Type B pancreatic cell (in vitro differentiated cells): ENCODE results near the gene NET1. TPM values are rescaled to one million over a fixed set of nuclear protein-coding genes. Genes with fewer than 3 reads are reported as not detected.

Source experiments
- DNase-seq: peaks from one replicate; pipeline ENCODE4 v3.0.0; 2021; ENCODE audit warnings: mixed read lengths; ENCODE audit not compliant: unreplicated experiment; ENCODE audit errors: extremely low spot score
- H3K27ac Mint-ChIP-seq: 2 replicates; pipeline ENCODE4 v1.8.0; 2021; ENCODE audit warnings: mild to moderate bottlenecking, mixed read lengths
- H3K27me3 Mint-ChIP-seq: 2 replicates; pipeline ENCODE4 v1.8.0; 2021; ENCODE audit warnings: mixed read lengths
- H3K36me3 Mint-ChIP-seq: 2 replicates; pipeline ENCODE4 v1.8.0; 2021; ENCODE audit warnings: mixed read lengths
- H3K4me1 Mint-ChIP-seq: one replicate; pipeline ENCODE4 v1.8.0; 2021; ENCODE audit warnings: mixed read lengths; ENCODE audit not compliant: unreplicated experiment
- H3K4me3 Mint-ChIP-seq: 2 replicates; pipeline ENCODE4 v1.8.0; 2021; ENCODE audit warnings: mild to moderate bottlenecking, mixed read lengths
- H3K9me3 Mint-ChIP-seq: 2 replicates; pipeline ENCODE4 v1.8.0; 2021; ENCODE audit warnings: mixed read lengths
- CTCF ChIP-seq: fragments of 200-600 bp; sonication (generic); conservative IDR thresholded peaks from 2 replicates; pipeline ENCODE4 v1.5.0; 2021; ENCODE audit warnings: antibody characterized with exemption, mild to moderate bottlenecking
- total RNA-seq: library from RNA; stranded (reverse); gene quantifications from 2 replicates; pipeline ENCODE4 v1.2.1, GENCODE V29; 2021; ENCODE audit warnings: low replicate concordance

Gene NET1
- total RNA-seq, 1 donor from 2014 or later = 105 TPM

- peaks cover 4% of the 10 kb centered on the region for H3K9me3 Mint-ChIP-seq
- no peak for DNase-seq
- peaks cover 15% of the 10 kb centered on the region for H3K36me3 Mint-ChIP-seq
- no peak for TF ChIP-seq CTCF
- peaks cover 60% of the 10 kb centered on the region for H3K4me1 Mint-ChIP-seq
- H3K27me3 Mint-ChIP-seq = no peaks in the 10 kb centered on the region
- no peak overlapping the region for H3K4me3 Mint-ChIP-seq
- H3K27ac Mint-ChIP-seq = peak overlapping the region; percentile 96
These were observed 52.2 kb downstream of the NET1 start for GRCh38 chr10:5464546-5464945.

DNA sequence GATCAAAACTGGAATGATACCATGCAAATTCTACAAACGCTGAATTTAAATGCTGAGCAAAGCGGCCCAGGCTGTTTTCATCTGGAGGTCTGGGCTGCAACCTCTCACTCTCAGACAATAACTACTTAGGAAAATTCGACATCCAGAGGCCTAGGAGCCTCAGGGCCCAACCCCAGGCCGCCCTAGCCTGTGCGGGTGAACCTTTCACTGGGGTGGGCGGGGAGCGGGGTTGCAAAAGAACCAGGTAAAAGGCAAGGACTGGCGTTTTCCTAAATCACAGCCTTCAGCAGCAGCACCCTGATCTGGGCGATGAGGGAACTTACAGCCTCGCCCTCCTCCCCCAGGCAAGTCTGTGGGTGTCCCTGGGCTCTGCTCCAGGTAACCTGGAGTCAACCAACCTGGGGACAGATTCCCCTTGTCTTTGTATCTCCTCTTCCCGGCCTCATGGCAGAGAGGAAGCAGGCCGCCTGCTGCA is 53.7 kb downstream of the NET1 start:
- peak overlapping the region; percentile 77 for H3K4me3 Mint-ChIP-seq
- peaks cover 57% of the 10 kb centered on the region for H3K4me1 Mint-ChIP-seq
- peaks cover 4% of the 10 kb centered on the region for H3K9me3 Mint-ChIP-seq
- peaks cover 7% of the 10 kb centered on the region for H3K36me3 Mint-ChIP-seq
- no peak for DNase-seq
- no peaks in the 10 kb centered on the region for H3K27me3 Mint-ChIP-seq
- H3K27ac Mint-ChIP-seq = peak overlapping the region; percentile 96
- TF ChIP-seq CTCF = no peak

DNA sequence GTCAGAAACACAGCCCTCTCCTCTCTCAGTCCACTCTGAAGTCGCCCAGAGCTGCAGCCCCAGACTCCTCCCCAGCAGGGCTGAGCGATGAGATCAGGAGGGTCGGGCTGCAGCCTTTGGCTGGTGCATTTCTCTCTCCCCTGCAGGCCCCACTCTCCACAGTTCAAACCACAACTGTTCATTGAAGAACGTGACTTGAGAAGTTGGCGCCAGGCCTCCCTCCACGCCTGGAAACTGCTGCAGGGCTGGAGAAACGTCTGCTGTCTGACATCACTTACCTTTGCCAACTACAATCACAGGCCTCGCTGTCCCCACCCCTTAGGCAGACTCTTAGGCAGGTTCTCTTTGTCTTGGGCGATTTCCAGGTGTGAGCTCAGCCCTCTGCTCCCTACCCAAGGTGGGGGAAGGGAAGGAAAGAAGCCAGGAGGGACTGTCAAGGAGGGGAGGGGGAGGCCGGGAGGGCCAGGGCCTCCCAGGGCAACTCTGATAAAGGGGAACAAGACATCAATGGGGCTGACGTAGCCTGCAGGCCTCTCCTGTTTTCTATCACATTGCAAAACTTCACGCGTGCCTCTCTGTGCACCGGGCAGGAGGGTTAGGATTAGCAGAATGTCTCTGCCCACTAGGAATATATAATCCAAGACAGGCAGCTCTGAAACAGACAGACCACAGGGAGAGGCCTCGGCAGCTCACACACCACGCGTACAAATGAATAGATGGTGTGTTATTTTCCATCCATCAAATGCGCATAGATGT is 54.3 kb downstream of the NET1 start:
- H3K4me1 Mint-ChIP-seq = peaks cover 51% of the 10 kb centered on the region

GRCh38 chr10:5467207-5467535 is 54.8 kb downstream of the NET1 start:
- Mint-ChIP-seq H3K4me3 (no peak overlapping the region), H3K4me1 (peaks cover 48% of the 10 kb centered on the region), H3K36me3 (peaks cover 3% of the 10 kb centered on the region), H3K27me3 (no peaks in the 10 kb centered on the region), H3K9me3 (peaks cover 4% of the 10 kb centered on the region), H3K27ac (peak overlapping the region; percentile 96)
- no peak for DNase-seq
- TF ChIP-seq CTCF = no peak

More for the DNA sequence above, 54.3 kb downstream of the NET1 start:
- peaks cover 4% of the 10 kb centered on the region for H3K9me3 Mint-ChIP-seq
- DNase-seq = no peak
- peak overlapping the region; percentile 96 for H3K27ac Mint-ChIP-seq
- no peak for TF ChIP-seq CTCF
- peak overlapping the region; percentile 77 for H3K4me3 Mint-ChIP-seq
- H3K27me3 Mint-ChIP-seq = no peaks in the 10 kb centered on the region
- H3K36me3 Mint-ChIP-seq = peaks cover 3% of the 10 kb centered on the region

GRCh38 chr10:5467634-5468255 is 55.4 kb downstream of the NET1 start:
- Mint-ChIP-seq H3K36me3 (no peaks in the 10 kb centered on the region), H3K4me1 (peaks cover 46% of the 10 kb centered on the region), H3K9me3 (peaks cover 4% of the 10 kb centered on the region), H3K27ac (peak overlapping the region; percentile 88), H3K27me3 (no peaks in the 10 kb centered on the region), H3K4me3 (peak overlapping the region; percentile 11)
- no peak for TF ChIP-seq CTCF
- no peak for DNase-seq
